Activated CD8-positive, alpha-beta T cell treated with anti-CD3 and anti-CD28 coated beads for 36 hours (primary cell): ENCODE data around the gene KLHL34. TPM values are rescaled to one million over a fixed set of nuclear protein-coding genes. Genes with fewer than 3 reads are reported as not detected.

Source experiments
- ATAC-seq: fragments of 200-7000 bp; cut with Tn5 transposase; one replicate; pipeline ENCODE4 v1.10.0; 2021; ENCODE audit warnings: mild to moderate bottlenecking, moderate library complexity
- CTCF ChIA-PET: fragments of 350-600 bp; sonication (Branson Sonifier 250); formaldehyde crosslinking; loops from one replicate; lab custom pipeline; 2021; ENCODE audit warnings: antibody characterized with exemption; lab: Charles Lee
- POLR2A ChIA-PET: fragments of 350-600 bp; sonication (Branson Sonifier 250); formaldehyde crosslinking; loops from one replicate; lab custom pipeline; 2021; ENCODE audit warnings: antibody characterized with exemption; lab: Charles Lee
- DNase-seq: peaks from one replicate; pipeline ENCODE4 v3.0.0-alpha.2; 2020
- H3K27ac Mint-ChIP-seq: one replicate; pipeline ENCODE4 v1.8.0; 2021; ENCODE audit warnings: mild to moderate bottlenecking, mixed read lengths
- H3K27me3 Mint-ChIP-seq: one replicate; pipeline ENCODE4 v1.8.0; 2021; ENCODE audit warnings: mixed read lengths
- H3K36me3 Mint-ChIP-seq: one replicate; pipeline ENCODE4 v1.8.0; 2021; ENCODE audit warnings: low read depth, mixed read lengths
- H3K4me1 Mint-ChIP-seq: one replicate; pipeline ENCODE4 v1.8.0; 2021; ENCODE audit warnings: low read depth, mixed read lengths
- H3K4me3 Mint-ChIP-seq: one replicate; pipeline ENCODE4 v1.8.0; 2021; ENCODE audit warnings: mild to moderate bottlenecking, moderate library complexity, mixed read lengths
- H3K9me3 Mint-ChIP-seq: one replicate; pipeline ENCODE4 v1.8.0; 2021; ENCODE audit warnings: mixed read lengths
- intact Hi-C: fragments of 100-400 bp; cut with micrococcal nuclease; formaldehyde crosslinking; loops from one replicate; pipeline ENCODE4 v1.10.0; 2022
- total RNA-seq, 2 experiments: library from RNA; stranded (reverse); gene quantifications; one replicate each; pipeline ENCODE4 v1.2.3, GENCODE V29; 2021
- TF ChIP-seq, protein P1 (sequence below): fragments of 200-600 bp; IDR thresholded peaks from one replicate; pipeline ENCODE4 v1.8.0; 2022; ENCODE audit warnings: antibody characterized with exemption, mild to moderate bottlenecking

Gene KLHL34
- total RNA-seq, 2 experiments from 2014 or later = 0.47 to 0.77 TPM

DNA sequence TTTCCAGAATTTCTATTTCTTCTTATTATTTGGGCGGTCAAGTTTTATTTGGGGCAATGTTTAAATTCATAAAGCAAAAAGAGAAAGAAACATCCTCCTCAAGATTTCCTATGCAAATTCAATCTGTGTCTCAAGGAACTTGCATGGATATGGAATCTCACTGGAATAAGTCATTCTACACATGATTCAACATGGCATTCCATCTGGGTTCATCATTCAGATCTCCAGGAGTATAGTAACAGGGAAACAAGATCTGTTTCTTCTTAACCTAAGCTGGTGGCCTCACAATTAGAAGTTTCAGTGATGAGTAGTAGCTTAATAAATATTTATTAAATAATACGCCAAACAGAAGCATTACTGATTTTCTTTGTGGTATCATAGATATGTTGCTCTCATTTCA lies 19.8 kb downstream of the KLHL34 start:
- Mint-ChIP-seq H3K27ac (no peak overlapping the region), H3K27me3 (no peaks in the 10 kb centered on the region), H3K36me3 (no peaks in the 10 kb centered on the region), H3K4me3 (no peak overlapping the region), H3K9me3 (no peaks in the 10 kb centered on the region), H3K4me1 (no peaks in the 10 kb centered on the region)
- TF ChIP-seq, protein P1, sequence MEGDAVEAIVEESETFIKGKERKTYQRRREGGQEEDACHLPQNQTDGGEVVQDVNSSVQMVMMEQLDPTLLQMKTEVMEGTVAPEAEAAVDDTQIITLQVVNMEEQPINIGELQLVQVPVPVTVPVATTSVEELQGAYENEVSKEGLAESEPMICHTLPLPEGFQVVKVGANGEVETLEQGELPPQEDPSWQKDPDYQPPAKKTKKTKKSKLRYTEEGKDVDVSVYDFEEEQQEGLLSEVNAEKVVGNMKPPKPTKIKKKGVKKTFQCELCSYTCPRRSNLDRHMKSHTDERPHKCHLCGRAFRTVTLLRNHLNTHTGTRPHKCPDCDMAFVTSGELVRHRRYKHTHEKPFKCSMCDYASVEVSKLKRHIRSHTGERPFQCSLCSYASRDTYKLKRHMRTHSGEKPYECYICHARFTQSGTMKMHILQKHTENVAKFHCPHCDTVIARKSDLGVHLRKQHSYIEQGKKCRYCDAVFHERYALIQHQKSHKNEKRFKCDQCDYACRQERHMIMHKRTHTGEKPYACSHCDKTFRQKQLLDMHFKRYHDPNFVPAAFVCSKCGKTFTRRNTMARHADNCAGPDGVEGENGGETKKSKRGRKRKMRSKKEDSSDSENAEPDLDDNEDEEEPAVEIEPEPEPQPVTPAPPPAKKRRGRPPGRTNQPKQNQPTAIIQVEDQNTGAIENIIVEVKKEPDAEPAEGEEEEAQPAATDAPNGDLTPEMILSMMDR = no peak
- intact Hi-C loops = no loop called here
- ChIA-PET POLR2A (no interaction called here), CTCF (no interaction called here)
- DNase-seq = no peak
- no peak for ATAC-seq

GRCh38 chrX:21632027-21632426 lies 26.1 kb downstream of the KLHL34 start:
- Mint-ChIP-seq H3K27me3 (no peaks in the 10 kb centered on the region), H3K4me3 (no peak overlapping the region), H3K27ac (no peak overlapping the region), H3K9me3 (no peaks in the 10 kb centered on the region), H3K36me3 (peaks cover 11% of the 10 kb centered on the region), H3K4me1 (no peaks in the 10 kb centered on the region)
- intact Hi-C loops = no loop called here
- DNase-seq (no peak), ATAC-seq (no peak)
- ChIA-PET CTCF (no interaction called here), POLR2A (no interaction called here)
- TF ChIP-seq, protein P1 = no peak

- no peaks in the 10 kb centered on the region for H3K4me1 Mint-ChIP-seq
- no peak overlapping the region for H3K4me3 Mint-ChIP-seq
- no peak overlapping the region for H3K27ac Mint-ChIP-seq
- ChIA-PET CTCF (no interaction called here), POLR2A (no interaction called here)
- TF ChIP-seq, protein P1 = no peak
- intact Hi-C loops = no loop called here
- no peaks in the 10 kb centered on the region for H3K9me3 Mint-ChIP-seq
- H3K27me3 Mint-ChIP-seq = no peaks in the 10 kb centered on the region
- ATAC-seq (no peak), DNase-seq (no peak)
- H3K36me3 Mint-ChIP-seq = peaks cover 11% of the 10 kb centered on the region
Measured at GRCh38 chrX:21623778-21624501, 34.2 kb downstream of the KLHL34 start.

- intact Hi-C loops = no loop called here
- ChIA-PET CTCF (no interaction called here), POLR2A (no interaction called here)
- Mint-ChIP-seq H3K9me3 (no peaks in the 10 kb centered on the region), H3K27me3 (no peaks in the 10 kb centered on the region), H3K36me3 (no peaks in the 10 kb centered on the region), H3K4me1 (no peaks in the 10 kb centered on the region), H3K27ac (no peak overlapping the region), H3K4me3 (no peak overlapping the region)
- ATAC-seq = no peak
- TF ChIP-seq, protein P1 = no peak
- DNase-seq = no peak
Measured at GRCh38 chrX:21620234-21620633, 37.9 kb downstream of the KLHL34 start.

- H3K4me1 Mint-ChIP-seq = no peaks in the 10 kb centered on the region
- no peak overlapping the region for H3K27ac Mint-ChIP-seq
- CTCF ChIA-PET = no interaction called here
- POLR2A ChIA-PET = no interaction called here
- intact Hi-C loops = no loop called here
- no peaks in the 10 kb centered on the region for H3K9me3 Mint-ChIP-seq
- TF ChIP-seq, protein P1 = no peak
- DNase-seq (no peak), ATAC-seq (no peak)
- peaks cover 5% of the 10 kb centered on the region for H3K36me3 Mint-ChIP-seq
- no peaks in the 10 kb centered on the region for H3K27me3 Mint-ChIP-seq
- no peak overlapping the region for H3K4me3 Mint-ChIP-seq
Measured at GRCh38 chrX:21616386-21616785, 41.7 kb downstream of the KLHL34 start.
